Kidney epithelial cell (primary cell): ENCODE data around the gene SOX2. TPM values are rescaled to one million over a fixed set of nuclear protein-coding genes. Genes with fewer than 3 reads are reported as not detected.

Source experiments
- DNase-seq: peaks from one replicate; pipeline ENCODE4 v3.0.0-alpha.2; 2010; ENCODE audit warnings: low read depth
- H3K27me3 ChIP-seq: 2 replicates; pipeline ENCODE4 v1.6.0; 2011; ENCODE audit warnings: low read length; ENCODE audit not compliant: control insufficient read depth, insufficient read depth
- H3K36me3 ChIP-seq: 2 replicates; pipeline ENCODE4 v1.5.1; 2011; ENCODE audit warnings: low read length; ENCODE audit not compliant: control insufficient read depth, insufficient read depth
- H3K4me3 ChIP-seq: 2 replicates; pipeline ENCODE4 v1.5.1; 2011; ENCODE audit warnings: low read depth, mild to moderate bottlenecking, control low read depth, low read length
- CTCF ChIP-seq: IDR thresholded peaks from 2 replicates; pipeline ENCODE4 v1.5.1; 2011; ENCODE audit warnings: mild to moderate bottlenecking, moderate library complexity, low read length, control low read depth, inconsistent platforms; ENCODE audit not compliant: insufficient read depth, poor library complexity, severe bottlenecking
- total RNA-seq: library from RNA; depleted of rRNA; stranded (reverse); fragments of >200 nt; gene quantifications from 2 replicates; pipeline ENCODE4 v1.2.3, GENCODE V29; 2015

Gene SOX2
- total RNA-seq, 1 donor from 2014 or later = not detected

GRCh38 chr3:181739628-181740027, 27.9 kb downstream of the SOX2 start:
- Histone ChIP-seq H3K4me3 (no peak overlapping the region), H3K27me3 (no peaks in the 10 kb centered on the region), H3K36me3 (no peaks in the 10 kb centered on the region)
- TF ChIP-seq CTCF = no peak
- DNase-seq = peak; percentile 9

GRCh38 chr3:181741417-181741816, 29.7 kb downstream of the SOX2 start:
- TF ChIP-seq CTCF = no peak
- Histone ChIP-seq H3K36me3 (no peaks in the 10 kb centered on the region), H3K4me3 (no peak overlapping the region), H3K27me3 (no peaks in the 10 kb centered on the region)
- DNase-seq = no peak

GRCh38 chr3:181752202-181752671, 40.5 kb downstream of the SOX2 start:
- H3K27me3 ChIP-seq = no peaks in the 10 kb centered on the region
- H3K4me3 ChIP-seq = no peak overlapping the region
- no peak for DNase-seq
- no peaks in the 10 kb centered on the region for H3K36me3 ChIP-seq
- TF ChIP-seq CTCF = no peak

DNA sequence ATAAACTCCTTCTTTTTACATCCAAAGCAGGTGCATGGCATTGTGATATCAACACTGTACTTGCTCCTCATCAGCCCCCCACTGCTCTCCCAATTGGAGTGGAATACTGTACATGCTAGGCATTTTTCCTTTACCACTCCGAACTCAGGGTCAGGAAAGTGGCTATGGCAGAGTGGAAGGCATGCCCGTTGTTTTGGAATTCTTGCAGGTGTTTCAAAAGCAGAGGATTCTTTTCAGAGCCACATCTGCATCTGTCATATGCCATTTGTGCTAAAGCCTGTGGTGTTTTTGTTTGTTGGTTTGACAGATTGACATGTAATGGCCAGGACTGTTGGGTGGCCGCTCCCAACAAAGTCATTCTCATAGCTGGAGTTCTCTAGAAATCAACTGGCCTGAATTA, 41.7 kb downstream of the SOX2 start:
- no peak for DNase-seq
- H3K36me3 ChIP-seq = no peaks in the 10 kb centered on the region
- H3K4me3 ChIP-seq = no peak overlapping the region
- TF ChIP-seq CTCF = no peak
- no peaks in the 10 kb centered on the region for H3K27me3 ChIP-seq

GRCh38 chr3:181755959-181756358, 44.2 kb downstream of the SOX2 start:
- DNase-seq = no peak

More at GRCh38 chr3:181755959-181756358, 44.2 kb downstream of the SOX2 start:
- no peak for TF ChIP-seq CTCF
- H3K27me3 ChIP-seq = no peaks in the 10 kb centered on the region
- H3K4me3 ChIP-seq = no peak overlapping the region
- H3K36me3 ChIP-seq = no peaks in the 10 kb centered on the region
